Activated B cell treated with CpG ODN at 0.5 μM for 24 hours (primary cell): ENCODE results near the gene VSNL1. TPM values are rescaled to one million over a fixed set of nuclear protein-coding genes. Genes with fewer than 3 reads are reported as not detected.

Experiments
- ATAC-seq: fragments of 200-7000 bp; cut with Tn5 transposase; one replicate; pipeline ENCODE4 v1.10.0; 2021; ENCODE audit warnings: low read depth, mild to moderate bottlenecking, moderate library complexity
- CTCF ChIA-PET: fragments of 350-600 bp; sonication (Branson Sonifier 250); formaldehyde crosslinking; loops from one replicate; lab custom pipeline; 2021; ENCODE audit warnings: antibody characterized with exemption; lab: Charles Lee
- POLR2A ChIA-PET: fragments of 350-600 bp; sonication (Branson Sonifier 250); formaldehyde crosslinking; loops from one replicate; lab custom pipeline; 2021; ENCODE audit warnings: antibody characterized with exemption; lab: Charles Lee
- DNase-seq: peaks from one replicate; pipeline ENCODE4 v3.0.0; 2022
- H3K27ac Mint-ChIP-seq: one replicate; pipeline ENCODE4 v1.8.0; 2020; ENCODE audit warnings: mixed read lengths
- H3K27me3 Mint-ChIP-seq: one replicate; pipeline ENCODE4 v1.8.0; 2021; ENCODE audit warnings: mixed read lengths
- H3K36me3 Mint-ChIP-seq: one replicate; pipeline ENCODE4 v1.8.0; 2021; ENCODE audit warnings: low read depth, mixed read lengths
- H3K4me1 Mint-ChIP-seq: one replicate; pipeline ENCODE4 v1.8.0; 2021; ENCODE audit warnings: mixed read lengths
- H3K4me3 Mint-ChIP-seq: one replicate; pipeline ENCODE4 v1.8.0; 2020; ENCODE audit warnings: mild to moderate bottlenecking, mixed read lengths
- H3K9me3 Mint-ChIP-seq: one replicate; pipeline ENCODE4 v1.8.0; 2020; ENCODE audit warnings: mixed read lengths
- CTCF ChIP-seq: fragments of 200-600 bp; IDR thresholded peaks from one replicate; pipeline ENCODE4 v1.8.0; 2022; ENCODE audit warnings: antibody characterized with exemption, mild to moderate bottlenecking
- intact Hi-C: fragments of 100-400 bp; cut with micrococcal nuclease; formaldehyde crosslinking; loops from one replicate; pipeline ENCODE4 v1.15.1; 2024
- total RNA-seq: library from RNA; stranded (reverse); gene quantifications from 2 replicates; pipeline ENCODE4 v1.2.3, GENCODE V29; 2022

The VSNL1 gene
- total RNA-seq, 1 donor from 2014 or later, result not detected

GRCh38 chr2:17652681-17653394 lies 112.3 kb downstream of the VSNL1 start:
- ChIA-PET POLR2A (no interaction called here), CTCF (interaction anchor here (1.1 kb wide), 1 partner anchor 18 kb away, joined by 4 read pairs; no protein-coding TSS in a partner anchor)
- H3K9me3 Mint-ChIP-seq, result no peaks in the 10 kb centered on the region
- peaks cover 24% of the 10 kb centered on the region for H3K36me3 Mint-ChIP-seq
- H3K4me1 Mint-ChIP-seq, result no peaks in the 10 kb centered on the region
- H3K27me3 Mint-ChIP-seq, result no peaks in the 10 kb centered on the region
- no peak for TF ChIP-seq CTCF
- no peak for DNase-seq
- no peak overlapping the region for H3K27ac Mint-ChIP-seq
- no peak overlapping the region for H3K4me3 Mint-ChIP-seq
- intact Hi-C loops, result no loop called here
- ATAC-seq, result no peak

- Mint-ChIP-seq H3K4me1 (peaks cover 5% of the 10 kb centered on the region), H3K27me3 (no peaks in the 10 kb centered on the region), H3K36me3 (peaks cover 55% of the 10 kb centered on the region), H3K27ac (no peak overlapping the region), H3K4me3 (no peak overlapping the region), H3K9me3 (no peaks in the 10 kb centered on the region)
- ChIA-PET CTCF (no interaction called here), POLR2A (interaction anchor here (1.4 kb wide), 1 partner anchor 11 kb away, joined by 5 read pairs; no protein-coding TSS in a partner anchor)
- no peak for TF ChIP-seq CTCF
- ATAC-seq, result no peak
- intact Hi-C loops, result loop anchor here (1.0 kb wide), 1 partner anchor 11 kb away; no protein-coding TSS in a partner anchor
- no peak for DNase-seq
Measured at GRCh38 chr2:17657759-17658158, 117.3 kb downstream of the VSNL1 start.

GRCh38 chr2:17658251-17658843 lies 117.9 kb downstream of the VSNL1 start:
- Mint-ChIP-seq H3K27me3 (no peaks in the 10 kb centered on the region), H3K27ac (peak overlapping the region; percentile 16), H3K9me3 (no peaks in the 10 kb centered on the region), H3K4me1 (peaks cover 5% of the 10 kb centered on the region), H3K36me3 (peaks cover 60% of the 10 kb centered on the region), H3K4me3 (no peak overlapping the region)
- CTCF ChIA-PET, result no interaction called here
- peak; percentile 50 for ATAC-seq
- intact Hi-C loops, result loop anchor here (1.0 kb wide), 1 partner anchor 12 kb away; no protein-coding TSS in a partner anchor
- DNase-seq, result no peak
- POLR2A ChIA-PET, result interaction anchor here (1.4 kb wide), 1 partner anchor 12 kb away, joined by 5 read pairs; no protein-coding TSS in a partner anchor
- TF ChIP-seq CTCF, result no peak

- H3K4me1 Mint-ChIP-seq, result peaks cover 5% of the 10 kb centered on the region
- no peak for ATAC-seq
- TF ChIP-seq CTCF, result no peak
- no peaks in the 10 kb centered on the region for H3K27me3 Mint-ChIP-seq
- CTCF ChIA-PET, result interaction anchor here (1.0 to 2.1 kb wide), 3 partner anchors 11 to 60 kb away, joined by 3 to 12 read pairs (median 3); no protein-coding TSS in a partner anchor
- intact Hi-C loops, result no loop called here
- POLR2A ChIA-PET, result interaction anchor here (0.6 kb wide), 1 partner anchor 23 kb away, joined by 4 read pairs; no protein-coding TSS in a partner anchor
- no peak for DNase-seq
- H3K9me3 Mint-ChIP-seq, result no peaks in the 10 kb centered on the region
- no peak overlapping the region for H3K27ac Mint-ChIP-seq
- no peak overlapping the region for H3K4me3 Mint-ChIP-seq
- H3K36me3 Mint-ChIP-seq, result peaks cover 64% of the 10 kb centered on the region
Measured at GRCh38 chr2:17660219-17660618, 119.7 kb downstream of the VSNL1 start.

- ATAC-seq (no peak), DNase-seq (no peak)
- intact Hi-C loops, result no loop called here
- ChIA-PET POLR2A (no interaction called here), CTCF (interaction anchor here (2.1 kb wide), 1 partner anchor 10 kb away, joined by 12 read pairs; no protein-coding TSS in a partner anchor)
- Mint-ChIP-seq H3K4me1 (peaks cover 5% of the 10 kb centered on the region), H3K27ac (no peak overlapping the region), H3K36me3 (peaks cover 71% of the 10 kb centered on the region), H3K9me3 (no peaks in the 10 kb centered on the region), H3K4me3 (no peak overlapping the region), H3K27me3 (no peaks in the 10 kb centered on the region)
- no peak for TF ChIP-seq CTCF
Measured at GRCh38 chr2:17661460-17661859, 121.0 kb downstream of the VSNL1 start.
